Measurements from ENCODE around the gene RPH3AL. TPM values are rescaled to one million over a fixed set of nuclear protein-coding genes. Genes with fewer than 3 reads are reported as not detected.

Gene RPH3AL
- total RNA-seq, 4 donors from 2014 or later: 6.3 to 14.4 (median 10.8) TPM

DNA sequence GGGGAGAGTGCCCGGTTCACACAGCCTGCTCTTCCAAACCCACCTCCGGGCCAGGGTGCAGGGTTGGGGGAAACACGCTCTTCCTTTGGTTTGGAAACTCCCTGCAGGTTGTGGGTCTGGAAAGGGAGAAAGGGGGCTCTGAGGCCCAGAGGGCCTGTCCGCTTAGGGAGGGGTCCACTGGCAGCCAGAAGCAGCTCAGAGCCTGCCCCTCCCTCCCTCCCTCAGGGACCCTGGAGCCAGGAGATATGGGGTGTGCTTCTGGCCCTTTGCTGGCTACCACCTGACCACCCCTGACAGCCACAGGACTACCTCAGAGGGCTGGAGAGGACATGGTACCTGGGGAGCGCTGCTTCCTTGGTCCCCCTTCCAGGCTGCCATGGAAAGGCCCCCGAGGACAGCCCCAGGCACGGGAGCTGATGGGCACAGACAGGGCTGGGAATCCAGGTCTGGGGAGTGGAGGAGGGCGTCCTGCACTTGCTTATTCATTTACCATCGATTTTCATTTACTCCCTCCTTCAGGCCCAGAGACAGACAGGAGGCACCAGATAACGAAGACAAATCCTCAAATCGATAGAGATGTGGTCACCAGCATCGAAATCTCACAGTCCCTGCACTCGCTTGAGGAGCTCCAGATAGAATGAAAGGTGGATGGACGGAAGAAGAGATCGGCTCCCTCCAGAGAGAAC lies 122.8 kb downstream of the RPH3AL start:
- TF ChIP-seq POLR2A (IDR thresholded peaks at IDR 0.05): no peak
- TF ChIP-seq, protein P1, sequence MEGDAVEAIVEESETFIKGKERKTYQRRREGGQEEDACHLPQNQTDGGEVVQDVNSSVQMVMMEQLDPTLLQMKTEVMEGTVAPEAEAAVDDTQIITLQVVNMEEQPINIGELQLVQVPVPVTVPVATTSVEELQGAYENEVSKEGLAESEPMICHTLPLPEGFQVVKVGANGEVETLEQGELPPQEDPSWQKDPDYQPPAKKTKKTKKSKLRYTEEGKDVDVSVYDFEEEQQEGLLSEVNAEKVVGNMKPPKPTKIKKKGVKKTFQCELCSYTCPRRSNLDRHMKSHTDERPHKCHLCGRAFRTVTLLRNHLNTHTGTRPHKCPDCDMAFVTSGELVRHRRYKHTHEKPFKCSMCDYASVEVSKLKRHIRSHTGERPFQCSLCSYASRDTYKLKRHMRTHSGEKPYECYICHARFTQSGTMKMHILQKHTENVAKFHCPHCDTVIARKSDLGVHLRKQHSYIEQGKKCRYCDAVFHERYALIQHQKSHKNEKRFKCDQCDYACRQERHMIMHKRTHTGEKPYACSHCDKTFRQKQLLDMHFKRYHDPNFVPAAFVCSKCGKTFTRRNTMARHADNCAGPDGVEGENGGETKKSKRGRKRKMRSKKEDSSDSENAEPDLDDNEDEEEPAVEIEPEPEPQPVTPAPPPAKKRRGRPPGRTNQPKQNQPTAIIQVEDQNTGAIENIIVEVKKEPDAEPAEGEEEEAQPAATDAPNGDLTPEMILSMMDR (IDR thresholded peaks at IDR 0.05 in 4 of 5, conservative IDR thresholded peaks at IDR 0.05 in 1 of 5): no peak
- Histone ChIP-seq H3K4me3 (no peak overlapping the region), H3K27ac (peak overlapping the region in 2 of 4 donors; percentile 1 to 51), H3K9me3 (no peaks in the 10 kb centered on the region), H3K4me1 (no peaks in the 10 kb centered on the region), H3K27me3 (no peaks in the 10 kb centered on the region), H3K36me3 (no peaks in the 10 kb centered on the region)
- in situ Hi-C loops (cut with MboI; ENCODE audit: low sequenced_read_pairs in 4 of 4): no loop called here
- DNase-seq (no peak), ATAC-seq (no peak)
- intact Hi-C loops (cut with DNase I; ENCODE audit: low total_unique reads): no loop called here

DNA sequence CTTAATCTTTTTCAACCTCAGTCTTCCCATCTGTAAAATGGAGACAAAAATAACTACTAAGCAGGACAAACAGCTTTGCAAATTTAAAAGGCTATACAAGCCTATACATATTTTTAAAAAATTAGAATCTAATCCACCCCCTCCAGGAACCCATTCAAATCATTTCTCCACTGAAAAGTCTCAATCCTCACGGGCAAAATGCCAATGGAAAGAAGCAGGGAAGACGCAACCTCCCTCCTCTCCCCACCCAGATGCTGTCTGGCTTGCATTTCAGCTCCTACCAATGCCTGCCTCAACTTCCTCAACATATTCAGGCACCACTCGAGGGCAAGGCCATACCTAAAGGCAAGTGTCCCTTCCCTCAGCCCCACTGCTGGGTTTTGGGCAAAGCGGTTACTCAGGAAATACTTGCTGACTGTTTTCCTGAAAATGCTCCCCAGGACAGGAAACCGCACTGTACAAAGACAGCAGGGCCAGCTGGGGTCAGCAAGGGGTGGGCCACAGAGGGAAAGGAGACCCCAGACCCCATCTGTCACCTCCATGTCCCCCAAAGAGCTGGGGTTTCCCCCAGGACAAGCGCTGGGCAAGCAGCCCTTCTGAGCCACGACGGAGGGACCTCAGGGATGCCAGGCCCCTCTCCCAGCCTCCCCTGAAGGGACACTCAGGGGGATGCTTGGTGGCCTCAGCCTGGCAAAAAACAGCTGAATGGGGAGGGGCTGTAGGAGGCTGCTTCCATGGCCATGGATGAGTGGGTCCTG lies 123.5 kb downstream of the RPH3AL start:
- Histone ChIP-seq H3K27ac (peak overlapping the region in 1 of 4 donors; percentile 51), H3K4me1 (no peaks in the 10 kb centered on the region), H3K4me3 (no peak overlapping the region), H3K27me3 (no peaks in the 10 kb centered on the region), H3K9me3 (no peaks in the 10 kb centered on the region), H3K36me3 (no peaks in the 10 kb centered on the region)
- in situ Hi-C loops (cut with MboI; ENCODE audit: low sequenced_read_pairs in 4 of 4): no loop called here
- DNase-seq (no peak), ATAC-seq (no peak)
- no peak for TF ChIP-seq POLR2A (IDR thresholded peaks at IDR 0.05)
- TF ChIP-seq, protein P1 (IDR thresholded peaks at IDR 0.05 in 4 of 5, conservative IDR thresholded peaks at IDR 0.05 in 1 of 5): no peak
- intact Hi-C loops (cut with DNase I; ENCODE audit: low total_unique reads): no loop called here

DNA sequence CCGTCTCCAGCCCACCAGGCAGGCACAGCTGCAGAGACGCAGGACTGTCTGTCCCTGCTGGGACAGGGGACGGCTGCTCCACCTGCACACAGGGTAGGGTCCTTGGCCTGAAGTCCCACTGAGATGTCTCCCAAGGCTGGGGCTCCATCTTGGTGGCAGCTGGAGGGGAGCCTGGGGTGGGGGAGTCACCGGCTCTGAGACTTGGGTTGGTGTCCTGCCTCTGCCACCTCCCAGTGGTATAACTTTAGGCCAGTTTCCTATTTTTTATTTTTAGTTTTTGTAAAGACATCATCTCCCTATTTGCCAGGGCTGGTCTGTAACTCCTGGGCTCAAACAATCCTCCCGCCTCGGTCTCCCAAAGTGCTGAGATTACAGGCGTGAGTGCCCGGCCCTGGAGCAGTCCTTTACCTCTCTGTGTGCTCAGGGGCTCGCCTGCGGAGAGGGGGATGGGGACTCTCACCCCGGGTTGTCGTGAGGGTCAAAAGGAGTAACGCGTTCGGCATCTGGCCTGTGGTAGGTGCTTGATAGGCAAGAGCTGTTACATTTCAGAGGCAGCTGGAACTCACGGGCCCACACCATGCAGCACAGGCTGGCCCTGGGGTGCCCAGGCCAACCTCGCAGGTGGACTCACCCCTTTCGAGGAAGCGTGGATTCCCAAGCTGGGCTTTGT lies 124.5 kb downstream of the RPH3AL start:
- no peak for ATAC-seq
- intact Hi-C loops (cut with DNase I; ENCODE audit: low total_unique reads): no loop called here
- H3K4me1 ChIP-seq: no peaks in the 10 kb centered on the region
- no peaks in the 10 kb centered on the region for H3K36me3 ChIP-seq
- H3K9me3 ChIP-seq: no peaks in the 10 kb centered on the region
- no peaks in the 10 kb centered on the region for H3K27me3 ChIP-seq
- no peak for DNase-seq
- in situ Hi-C loops (cut with MboI; ENCODE audit: low sequenced_read_pairs in 4 of 4): no loop called here
- no peak overlapping the region for H3K27ac ChIP-seq
- H3K4me3 ChIP-seq: no peak overlapping the region
- TF ChIP-seq POLR2A (IDR thresholded peaks at IDR 0.05): no peak
- TF ChIP-seq, protein P1 (IDR thresholded peaks at IDR 0.05 in 4 of 5, conservative IDR thresholded peaks at IDR 0.05 in 1 of 5): no peak

DNA sequence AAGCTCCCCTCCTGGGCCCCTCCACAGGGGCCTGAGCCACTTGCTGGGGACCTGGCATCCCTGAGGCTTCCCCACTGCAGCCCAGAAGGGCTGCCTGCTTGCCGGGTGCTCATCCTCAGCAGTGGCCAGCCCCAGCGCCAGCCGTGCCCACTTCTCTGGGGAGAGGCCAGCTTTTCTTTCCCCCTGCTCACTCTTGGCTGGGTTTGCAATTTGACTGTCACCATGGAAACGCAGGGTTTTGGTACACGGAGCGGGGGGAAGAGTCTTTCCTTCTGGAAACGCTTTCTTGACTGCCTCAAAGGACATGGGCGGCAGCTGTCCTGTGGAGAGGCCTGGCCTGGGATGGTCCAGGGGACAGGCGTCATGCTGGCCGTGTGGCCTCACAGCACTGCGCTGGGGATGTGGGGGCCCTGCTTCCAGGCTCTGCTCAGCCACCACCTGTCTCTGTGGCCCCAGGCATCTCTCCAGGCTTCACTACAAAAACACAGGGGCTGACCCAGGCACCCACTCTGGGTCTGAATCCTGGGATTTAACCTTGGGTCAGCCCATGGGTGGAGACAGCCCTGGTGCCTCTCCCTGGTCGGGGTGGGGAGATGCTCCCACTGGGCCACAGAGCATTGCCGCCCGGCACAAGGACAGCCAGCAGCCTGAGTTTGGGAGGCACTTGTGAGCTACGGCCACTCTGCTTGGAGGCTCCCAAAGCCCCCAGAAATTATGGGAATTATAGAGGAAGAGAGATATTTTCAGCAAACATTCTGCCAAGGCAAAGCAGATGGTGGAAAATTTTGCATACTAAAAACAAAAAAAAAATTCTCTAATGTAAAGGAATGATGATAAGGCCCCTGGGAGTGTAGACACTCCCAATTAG lies 125.3 kb downstream of the RPH3AL start:
- in situ Hi-C loops (cut with MboI; ENCODE audit: low sequenced_read_pairs in 4 of 4): no loop called here

More for the DNA sequence above, 125.3 kb downstream of the RPH3AL start:
- H3K36me3 ChIP-seq: no peaks in the 10 kb centered on the region
- H3K27me3 ChIP-seq: no peaks in the 10 kb centered on the region
- no peaks in the 10 kb centered on the region for H3K4me1 ChIP-seq
- ATAC-seq: no peak
- intact Hi-C loops (cut with DNase I; ENCODE audit: low total_unique reads): no loop called here
- no peak overlapping the region for H3K4me3 ChIP-seq
- DNase-seq: no peak
- no peak for TF ChIP-seq POLR2A (IDR thresholded peaks at IDR 0.05)
- TF ChIP-seq, protein P1 (IDR thresholded peaks at IDR 0.05 in 4 of 5, conservative IDR thresholded peaks at IDR 0.05 in 1 of 5): no peak
- H3K9me3 ChIP-seq: no peaks in the 10 kb centered on the region
- no peak overlapping the region for H3K27ac ChIP-seq

Measured in gastrocnemius medialis (tissue), 4 donors.